AG09319 (cell line): Measurements from ENCODE around the gene TEX2.

ENCODE experiments used
- DNase-seq: peaks from one replicate; pipeline ENCODE4 v3.0.0-alpha.2; 2010; ENCODE audit warnings: low read depth; ENCODE audit errors: extremely low read depth
- CTCF ChIP-seq: IDR thresholded peaks from 2 replicates; pipeline ENCODE4 v1.5.1; 2011; ENCODE audit warnings: low read depth, mild to moderate bottlenecking, inconsistent platforms, low read length, moderate library complexity

TEX2 gene

GRCh38 chr17:64120159-64120810, 142.8 kb downstream of the TEX2 start:
- TF ChIP-seq CTCF = no peak

DNA sequence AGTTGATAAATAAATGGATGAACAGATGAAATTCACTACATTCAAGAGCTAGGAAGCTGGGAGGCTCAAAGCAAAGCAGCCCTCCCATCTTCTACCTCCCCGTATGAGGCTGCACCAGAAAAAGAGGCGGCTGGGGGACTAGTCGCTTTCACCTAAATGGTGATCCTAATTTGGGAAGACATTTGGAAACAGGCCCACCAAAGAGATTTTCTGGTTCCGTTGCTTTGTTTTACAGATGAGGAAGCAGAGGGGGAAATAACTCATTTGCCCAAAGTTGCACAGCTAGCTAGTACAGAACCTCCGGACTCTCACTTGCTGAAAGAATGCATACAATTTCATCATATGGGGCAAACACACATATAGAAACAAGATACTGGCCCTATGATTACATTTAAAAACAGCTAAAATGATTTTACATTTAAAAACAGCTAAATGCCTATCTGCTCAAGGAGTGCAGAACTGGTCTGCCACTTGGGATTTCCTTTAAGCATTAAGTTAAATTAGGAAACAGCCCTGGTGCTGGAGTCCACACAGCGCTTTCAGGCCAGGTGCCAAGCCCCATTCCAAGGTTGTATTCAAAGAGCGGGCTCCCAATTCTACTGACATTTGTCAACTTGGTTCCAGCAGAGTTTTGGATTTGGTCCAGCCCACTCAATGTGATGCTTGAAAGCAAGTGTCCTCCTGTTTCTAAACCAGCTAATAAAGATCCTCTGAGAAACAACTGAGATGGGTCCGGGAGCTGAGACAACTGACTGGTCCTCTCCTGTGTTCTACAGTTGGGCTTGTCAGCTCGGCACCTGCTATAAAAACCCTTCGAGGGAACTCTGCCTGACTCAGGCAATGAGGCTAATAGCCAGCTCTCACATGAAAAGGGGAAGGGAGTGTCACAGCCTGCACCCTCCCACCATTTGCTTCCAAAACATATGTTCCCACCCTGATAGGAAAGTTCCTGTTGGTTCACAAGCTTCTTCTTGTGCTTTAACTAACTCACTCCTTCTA, 144.8 kb downstream of the TEX2 start:
- TF ChIP-seq CTCF = no peak
- DNase-seq = no peak

More at GRCh38 chr17:64120159-64120810, 142.8 kb downstream of the TEX2 start:
- no peak for DNase-seq

GRCh38 chr17:64115822-64116534, 147.1 kb downstream of the TEX2 start:
- TF ChIP-seq CTCF = no peak
- DNase-seq = no peak

- no peak for TF ChIP-seq CTCF
- DNase-seq = no peak
Observed at GRCh38 chr17:64115043-64115698, 147.9 kb downstream of the TEX2 start.

GRCh38 chr17:64113006-64113405, 150.1 kb downstream of the TEX2 start:
- no peak for DNase-seq
- no peak for TF ChIP-seq CTCF

DNA sequence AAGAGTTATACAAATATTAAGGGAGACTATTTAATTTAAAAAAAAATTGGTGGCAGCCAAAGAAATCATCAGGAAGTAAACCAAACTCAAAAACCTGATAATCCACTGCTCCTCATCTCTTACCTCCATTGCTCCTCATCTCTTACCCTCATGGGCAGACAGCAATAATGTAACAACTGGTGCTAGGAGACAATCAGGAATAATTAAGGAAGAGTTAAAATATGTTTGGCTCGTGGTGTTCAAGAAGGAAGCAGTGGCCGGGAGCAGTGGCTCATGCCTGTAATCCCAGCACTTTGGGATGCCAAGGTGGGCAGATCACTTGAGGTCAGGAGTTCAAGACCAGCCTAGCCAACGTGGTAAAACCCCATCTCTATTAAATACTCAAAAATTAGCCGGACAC, 151.2 kb downstream of the TEX2 start:
- no peak for TF ChIP-seq CTCF

More for the DNA sequence above, 151.2 kb downstream of the TEX2 start:
- no peak for DNase-seq
